Head of caudate nucleus (tissue), 42 donors: ENCODE data around the gene TJP2.
A peak's percentile ranks its signal among the peaks of the same experiment; 100 is the strongest.

Source experiments
- DNase-seq, 42 donors: peaks; one replicate each; pipeline versions ENCODE4 v3.0.0 to v3.0.0-alpha.2; 2020 to 2021; ENCODE audit warnings: mixed read lengths in 7 of 42
- intact Hi-C: fragments of 100-400 bp; cut with DNase I; formaldehyde crosslinking; loops from one replicate; pipeline ENCODE4 v1.15.0; 2022

The TJP2 gene

GRCh38 chr9:69211424-69212036 lies 37.5 kb downstream of the TJP2 start:
- intact Hi-C loops, result no loop called here
- no peak for DNase-seq

DNA sequence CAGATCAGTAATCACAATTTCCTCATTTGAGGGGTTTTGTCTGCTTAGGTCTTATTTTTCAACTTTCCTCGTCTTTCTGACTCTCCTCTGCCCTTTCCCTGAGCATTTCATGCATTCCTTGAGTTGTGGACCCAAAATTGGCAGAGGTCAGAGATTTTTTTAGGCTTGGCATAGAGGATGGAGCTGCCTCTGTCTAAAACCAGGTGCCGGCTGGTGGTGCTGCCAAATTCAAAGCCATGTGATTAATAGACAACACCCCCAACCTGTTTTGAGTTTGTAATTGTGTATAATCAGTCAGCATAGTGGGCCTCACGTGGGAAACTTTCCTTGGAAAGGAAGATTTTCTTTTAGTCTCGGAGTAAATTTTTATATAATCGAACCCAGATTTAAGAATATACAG lies 39.6 kb downstream of the TJP2 start:
- intact Hi-C loops, result no loop called here
- DNase-seq, result no peak

DNA sequence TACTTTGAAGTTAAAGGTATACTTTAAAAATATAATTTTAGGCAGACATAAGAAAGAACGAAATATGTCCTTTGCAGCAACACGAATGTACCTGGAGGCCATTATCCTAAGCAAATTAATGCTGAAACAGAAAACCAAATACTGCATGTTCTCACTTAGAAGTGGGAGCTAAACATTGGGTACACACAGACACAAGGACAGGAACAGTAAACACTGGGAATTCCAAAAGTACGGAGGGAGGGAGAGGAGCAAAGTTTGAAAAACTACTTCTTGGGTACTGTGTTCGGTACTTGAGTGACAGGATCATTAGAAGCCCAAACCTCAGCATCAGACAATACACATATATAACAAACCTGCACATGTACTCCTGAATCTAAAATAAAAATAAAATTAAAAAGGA lies 40.9 kb downstream of the TJP2 start:
- intact Hi-C loops, result no loop called here

GRCh38 chr9:69215774-69216485 lies 41.9 kb downstream of the TJP2 start:
- intact Hi-C loops, result no loop called here
- DNase-seq, result no peak

More for the DNA sequence above, 40.9 kb downstream of the TJP2 start:
- DNase-seq, result no peak

DNA sequence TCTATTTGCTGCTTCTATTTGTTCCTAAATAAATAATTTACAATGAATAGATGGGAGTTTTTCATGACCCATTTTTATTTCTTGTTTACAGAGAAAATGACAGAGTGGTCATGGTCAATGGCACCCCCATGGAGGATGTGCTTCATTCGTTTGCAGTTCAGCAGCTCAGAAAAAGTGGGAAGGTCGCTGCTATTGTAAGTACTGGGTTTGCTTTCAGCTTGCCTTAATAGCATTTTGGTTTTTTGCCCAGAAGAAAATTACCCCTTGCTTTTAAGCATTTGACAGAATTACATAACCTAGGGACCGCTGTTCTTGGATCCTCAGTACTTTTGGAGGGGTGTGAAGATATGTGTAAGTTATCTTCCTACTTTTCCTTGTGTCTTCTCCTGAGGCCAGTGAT lies 44.1 kb downstream of the TJP2 start:
- intact Hi-C loops, result no loop called here

DNA sequence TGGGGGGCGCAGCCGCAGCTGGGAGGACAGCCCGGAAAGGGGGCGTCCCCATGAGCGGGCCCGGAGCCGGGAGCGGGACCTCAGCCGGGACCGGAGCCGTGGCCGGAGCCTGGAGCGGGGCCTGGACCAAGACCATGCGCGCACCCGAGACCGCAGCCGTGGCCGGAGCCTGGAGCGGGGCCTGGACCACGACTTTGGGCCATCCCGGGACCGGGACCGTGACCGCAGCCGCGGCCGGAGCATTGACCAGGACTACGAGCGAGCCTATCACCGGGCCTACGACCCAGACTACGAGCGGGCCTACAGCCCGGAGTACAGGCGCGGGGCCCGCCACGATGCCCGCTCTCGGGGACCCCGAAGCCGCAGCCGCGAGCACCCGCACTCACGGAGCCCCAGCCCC lies 47.0 kb downstream of the TJP2 start:
- intact Hi-C loops, result no loop called here
- DNase-seq, result no peak

More for the DNA sequence above, 44.1 kb downstream of the TJP2 start:
- DNase-seq, result no peak

- no peak for DNase-seq
- intact Hi-C loops, result no loop called here
These were observed 48.9 kb downstream of the TJP2 start for GRCh38 chr9:69222970-69223369.

GRCh38 chr9:69223605-69224004 lies 49.5 kb downstream of the TJP2 start:
- DNase-seq, result peak in 22 of 42 donors; percentile 9 to 74 (median 34)
- intact Hi-C loops, result no loop called here

DNA sequence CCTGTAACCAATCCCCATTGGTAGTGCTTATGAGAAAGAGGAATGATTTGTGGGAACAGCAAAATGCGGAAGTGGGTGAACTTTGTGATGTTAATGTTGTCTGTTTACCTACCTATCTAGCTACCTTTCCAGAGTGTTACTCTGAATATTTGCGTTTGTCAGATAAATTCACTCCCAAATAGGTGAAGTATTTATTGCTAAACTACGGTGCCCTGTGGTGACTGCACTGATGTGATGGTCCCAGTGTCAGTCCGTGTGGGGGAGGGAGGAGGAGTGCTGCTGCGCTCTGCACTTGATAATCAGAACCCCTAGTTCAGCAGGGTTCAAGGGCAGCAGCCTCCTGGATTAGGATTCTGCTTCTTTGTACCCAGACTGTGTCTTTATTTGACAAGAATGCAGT lies 55.3 kb downstream of the TJP2 start:
- intact Hi-C loops, result no loop called here
- DNase-seq, result no peak

DNA sequence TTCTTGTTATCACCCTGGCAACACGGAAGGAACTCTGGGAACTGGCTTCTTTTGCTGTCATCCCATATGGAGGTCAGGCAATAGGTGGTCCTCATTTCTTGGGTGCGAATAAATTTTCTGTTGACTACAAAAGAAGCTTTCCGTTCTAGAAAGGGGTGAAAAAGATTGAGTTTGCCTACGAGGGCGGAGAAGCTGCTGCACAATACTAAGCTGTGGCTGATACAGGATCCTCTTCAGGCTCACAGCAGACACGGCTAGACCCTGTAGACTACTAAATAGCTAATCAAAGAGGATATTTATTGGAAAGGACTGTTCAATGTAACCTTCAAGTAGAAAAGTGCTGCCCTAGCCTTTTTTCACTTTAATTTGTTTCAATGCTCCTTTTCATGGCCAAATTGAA lies 58.1 kb downstream of the TJP2 start:
- no peak for DNase-seq
- intact Hi-C loops, result no loop called here

DNA sequence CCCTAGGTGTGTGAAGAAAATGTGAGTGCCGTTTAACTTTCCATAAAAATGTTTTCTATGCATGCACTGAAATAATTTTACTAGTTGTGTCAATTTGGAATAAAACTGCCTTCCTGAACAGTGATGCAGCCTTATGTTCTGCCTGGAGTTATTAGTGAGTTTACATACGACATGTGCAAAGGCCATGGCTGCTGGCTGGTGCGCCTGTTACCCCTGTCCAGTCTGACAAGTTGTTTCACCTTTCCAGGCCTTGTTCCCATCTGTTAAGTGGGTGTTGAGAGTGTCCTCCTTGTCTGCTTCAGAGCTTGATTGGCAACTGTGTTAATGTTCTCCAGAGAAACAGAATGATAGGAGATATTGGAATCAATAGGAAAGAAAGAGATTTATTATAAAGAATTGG lies 60.6 kb downstream of the TJP2 start:
- intact Hi-C loops, result no loop called here
- no peak for DNase-seq

DNA sequence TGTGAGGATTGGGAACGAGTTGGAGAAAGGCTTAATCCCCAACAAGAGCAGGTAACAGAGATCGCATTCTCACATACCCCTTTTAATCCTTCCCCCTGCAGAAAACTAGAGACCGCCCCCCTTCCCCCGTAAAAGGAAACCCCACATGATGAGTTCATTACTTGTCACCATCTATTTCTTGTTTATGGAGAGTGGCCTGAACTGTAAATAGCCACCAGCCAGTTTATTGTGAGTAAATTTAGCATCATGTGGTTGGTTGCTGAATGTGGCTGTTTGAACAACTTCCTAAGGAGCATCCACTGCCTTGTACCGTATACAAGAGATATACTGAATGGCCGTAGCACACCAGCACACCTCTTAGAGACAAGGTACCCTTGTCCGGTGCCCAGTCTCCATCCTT lies 62.1 kb downstream of the TJP2 start:
- no peak for DNase-seq
- intact Hi-C loops, result no loop called here

- peak in 17 of 42 donors; percentile 7 to 68 (median 37) for DNase-seq
- intact Hi-C loops, result no loop called here
These were observed 63.7 kb downstream of the TJP2 start for GRCh38 chr9:69237702-69238295.

DNA sequence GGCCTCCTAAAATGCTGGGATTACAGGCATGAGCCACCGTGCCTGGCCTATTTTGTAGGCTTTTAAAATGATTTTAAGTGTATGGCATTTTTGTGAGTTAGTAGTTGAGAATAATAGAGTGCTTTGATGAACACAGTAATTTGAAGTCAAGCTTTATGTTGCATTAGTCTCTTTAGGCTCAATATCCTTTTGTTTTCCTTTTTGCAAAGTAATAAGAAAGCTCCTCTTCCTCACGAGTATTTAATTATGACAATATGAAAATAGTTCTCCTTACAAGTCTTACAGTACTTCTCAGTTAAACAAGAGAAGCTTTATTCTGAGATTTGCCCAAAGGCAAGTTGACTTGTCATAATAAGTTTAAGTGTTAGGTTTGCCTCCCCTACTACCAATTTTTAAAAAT lies 69.0 kb downstream of the TJP2 start:
- intact Hi-C loops, result no loop called here
- no peak for DNase-seq

DNA sequence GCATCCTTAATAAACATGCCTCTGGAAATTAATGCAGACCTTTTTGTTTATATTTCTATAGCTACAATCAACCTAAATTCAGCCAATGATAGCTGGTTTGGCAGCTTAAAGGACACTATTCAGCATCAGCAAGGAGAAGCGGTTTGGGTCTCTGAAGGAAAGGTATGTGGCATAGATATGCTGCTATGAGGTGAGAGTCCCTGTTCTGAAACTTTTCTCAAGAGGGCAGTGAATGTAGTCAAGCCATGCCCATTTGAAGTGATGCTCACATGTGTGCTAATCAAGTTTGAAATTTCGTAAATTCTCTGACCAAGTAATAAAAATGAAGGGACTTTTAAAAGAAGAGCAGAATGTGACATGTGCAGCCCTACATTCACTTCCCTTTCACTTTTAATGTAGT lies 72.6 kb downstream of the TJP2 start:
- intact Hi-C loops, result no loop called here
- peak in 1 of 42 donors; percentile 13 for DNase-seq

- peak in 1 of 42 donors; percentile 37 for DNase-seq
- intact Hi-C loops, result no loop called here
These were observed 73.9 kb downstream of the TJP2 start for GRCh38 chr9:69248005-69248404.

GRCh38 chr9:69249337-69249736 lies 75.3 kb downstream of the TJP2 start:
- intact Hi-C loops, result no loop called here
- DNase-seq, result peak in 1 of 42 donors; percentile 35

DNA sequence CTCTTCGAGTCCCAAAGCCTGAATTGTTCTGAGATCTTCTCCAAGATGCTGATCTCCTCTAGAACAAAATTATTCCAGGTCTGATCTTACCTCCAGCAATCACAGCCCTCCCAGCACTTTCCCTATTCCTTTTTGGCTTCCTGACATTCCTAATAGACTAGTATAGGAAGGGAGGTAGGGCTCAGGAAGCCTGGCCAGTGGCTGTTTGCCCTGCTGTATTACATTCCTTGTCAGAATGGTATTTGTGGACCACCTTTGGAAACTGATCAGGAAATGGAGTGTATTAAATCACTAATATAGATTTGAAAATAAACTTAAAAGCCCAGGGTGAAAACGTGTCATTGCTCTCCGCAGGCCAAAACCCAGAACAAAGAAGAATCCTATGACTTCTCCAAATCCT lies 76.6 kb downstream of the TJP2 start:
- intact Hi-C loops, result no loop called here
- DNase-seq, result no peak

GRCh38 chr9:69252436-69252835 lies 78.4 kb downstream of the TJP2 start:
- intact Hi-C loops, result no loop called here
- DNase-seq, result no peak

GRCh38 chr9:69253057-69253456 lies 79.0 kb downstream of the TJP2 start:
- no peak for DNase-seq
- intact Hi-C loops, result no loop called here

GRCh38 chr9:69254223-69254622 lies 80.1 kb downstream of the TJP2 start:
- intact Hi-C loops, result no loop called here
- DNase-seq, result peak in 40 of 42 donors; percentile 16 to 82 (median 52)
